A549 (cell line): Measurements from ENCODE around the gene PRAC2. TPM values are rescaled to one million over a fixed set of nuclear protein-coding genes. Genes with fewer than 3 reads are reported as not detected.

Source experiments
- ATAC-seq, 2 experiments: fragments of 200-7000 bp in 1 of 2; fragments of >200 bp in 1 of 2; cut with Nextera tagmentation in 1 of 2; cut with Tn5 transposase in 1 of 2; 3 replicates each; pipeline versions ENCODE4 v1.8.0 to v1.9.1; 2018 to 2020; ENCODE audit warnings: mild to moderate bottlenecking in 1 of 2, moderate library complexity in 1 of 2
- CTCF ChIA-PET: fragments of 300-600 bp; sonication (Branson Sonifier 250); formaldehyde crosslinking; extraction: SDS; loops from one replicate; lab custom pipeline; 2021; ENCODE audit warnings: antibody characterized with exemption, inconsistent platforms; lab: Yijun Ruan, JAX
- POLR2A ChIA-PET: fragments of 350-600 bp; formaldehyde crosslinking; extraction: SDS; loops from one replicate; lab custom pipeline; 2021; ENCODE audit warnings: antibody characterized with exemption, inconsistent platforms; lab: Yijun Ruan, JAX
- DNase-seq, 2 experiments: peaks; one replicate each; pipeline versions ENCODE4 v3.0.0 to v3.0.0-alpha.2; 2011 to 2016; ENCODE audit warnings: low read depth in 1 of 2, low spot score in 1 of 2
- FAIRE-seq: peaks from 2 replicates; lab custom pipeline; 2011; peaks lifted over from hg19 to GRCh38; lab: Jason Lieb, UNC
- H3K27ac ChIP-seq, 2 experiments: fragments of >200 bp; sonication (Bioruptor Twin); formaldehyde crosslinking; 3 replicates each; pipeline ENCODE4 v1.5.1; 2016 to 2017
- H3K4me1 ChIP-seq: fragments of >200 bp; sonication (Bioruptor Twin); formaldehyde crosslinking; 3 replicates; pipeline ENCODE4 v1.6.1; 2016
- H3K4me2 ChIP-seq: fragments of >200 bp; sonication (Bioruptor Twin); formaldehyde crosslinking; 3 replicates; pipeline ENCODE4 v1.6.1; 2016
- H3K4me3 ChIP-seq: fragments of >200 bp; sonication (Bioruptor Twin); formaldehyde crosslinking; 3 replicates; pipeline ENCODE4 v1.5.1; 2016
- H3K9me3 ChIP-seq: fragments of >200 bp; sonication (Bioruptor Twin); formaldehyde crosslinking; 3 replicates; pipeline ENCODE4 v1.6.1; 2016
- CBX2 ChIP-seq: fragments of 200-600 bp; sonication (generic); IDR thresholded peaks from 2 replicates; pipeline ENCODE4 v1.6.1; 2016; ENCODE audit warnings: low read depth, mild to moderate bottlenecking, borderline replicate concordance
- HDAC2 ChIP-seq: fragments of 200-600 bp; sonication (generic); IDR thresholded peaks from 2 replicates; pipeline ENCODE4 v1.6.1; 2016
- HOXA7 ChIP-seq: fragments of 250-450 bp; sonication (Bioruptor Pico); IDR thresholded peaks from 2 replicates; pipeline ENCODE4 v1.5.0; 2020; ENCODE audit warnings: mild to moderate bottlenecking, moderate library complexity
- HOXB13 ChIP-seq: fragments of 250-450 bp; sonication (Bioruptor Pico); IDR thresholded peaks from 2 replicates; pipeline ENCODE4 v1.5.0; 2020; ENCODE audit warnings: low read depth, mild to moderate bottlenecking, moderate library complexity
- NR3C1 ChIP-seq: fragments of >200 bp; sonication (Bioruptor Twin); formaldehyde crosslinking; IDR thresholded peaks from 3 replicates; pipeline ENCODE4 v1.6.1; 2017
- RARB ChIP-seq: fragments of 250-450 bp; sonication (Bioruptor Pico); IDR thresholded peaks from 2 replicates; pipeline ENCODE4 v1.8.0; 2021; ENCODE audit warnings: mild to moderate bottlenecking, moderate library complexity
- SREBF2 ChIP-seq: fragments of 450-650 bp; IDR thresholded peaks from 2 replicates; pipeline ENCODE4 v1.6.1; 2014; ENCODE audit warnings: mild to moderate bottlenecking, moderate library complexity
- TFCP2L1 ChIP-seq: fragments of 250-450 bp; sonication (Bioruptor Pico); IDR thresholded peaks from 2 replicates; pipeline ENCODE4 v1.5.0; 2021; ENCODE audit warnings: mild to moderate bottlenecking
- ZC3H11A ChIP-seq: fragments of 450-650 bp; IDR thresholded peaks from 2 replicates; pipeline ENCODE4 v1.6.1; 2014; ENCODE audit warnings: antibody characterized with exemption, mild to moderate bottlenecking
- ZSCAN20 ChIP-seq: fragments of 250-450 bp; sonication (Bioruptor Pico); IDR thresholded peaks from 2 replicates; pipeline ENCODE4 v1.8.0; 2022; ENCODE audit warnings: mild to moderate bottlenecking, moderate library complexity
- WGBS: methylation state at CpG from one replicate; pipeline ENCODE4 v1.1.6; 2017; ENCODE audit errors: missing lambda C conversion rate; 5-methylcytosine and 5-hydroxymethylcytosine counted together
- polyA plus RNA-seq, 4 experiments: library from polyadenylated mRNA; depleted of rRNA in 3 of 4; stranded (reverse); fragments of >200 nt; fragmentation: RNase III in 1 of 4; extraction: RNeasy Plus Mini Kit Qiagen cat#74134 plus additional on column Dnase treatment in 1 of 4; gene quantifications; 2 replicates in 3 of 4; 3 replicates in 1 of 4; pipeline ENCODE4 v1.2.3, GENCODE V29; 2011 to 2017
- TF ChIP-seq, protein P1 (sequence below): IDR thresholded peaks from 2 replicates; pipeline ENCODE4 v1.6.1; 2012; ENCODE audit warnings: low read depth, borderline replicate concordance
- TF ChIP-seq, protein P2 (sequence below): fragments of 200-600 bp; sonication (generic); IDR thresholded peaks from 2 replicates; pipeline ENCODE4 v1.6.1; 2016; ENCODE audit warnings: antibody characterized with exemption, mild to moderate bottlenecking, moderate library complexity
- TF ChIP-seq, protein P3 (sequence below): fragments of >200 bp; sonication (Bioruptor Twin); formaldehyde crosslinking; IDR thresholded peaks from 3 replicates; pipeline ENCODE4 v1.6.1; 2016
- TF ChIP-seq, protein P4 (sequence below): fragments of 150-350 bp; IDR thresholded peaks from 2 replicates; pipeline ENCODE4 v1.6.1; 2014; ENCODE audit warnings: low read depth, mild to moderate bottlenecking, low read length

The PRAC2 gene
- polyA plus RNA-seq, 2 of the 4 experiments (the other 2 are of a cell fraction): not detected

DNA sequence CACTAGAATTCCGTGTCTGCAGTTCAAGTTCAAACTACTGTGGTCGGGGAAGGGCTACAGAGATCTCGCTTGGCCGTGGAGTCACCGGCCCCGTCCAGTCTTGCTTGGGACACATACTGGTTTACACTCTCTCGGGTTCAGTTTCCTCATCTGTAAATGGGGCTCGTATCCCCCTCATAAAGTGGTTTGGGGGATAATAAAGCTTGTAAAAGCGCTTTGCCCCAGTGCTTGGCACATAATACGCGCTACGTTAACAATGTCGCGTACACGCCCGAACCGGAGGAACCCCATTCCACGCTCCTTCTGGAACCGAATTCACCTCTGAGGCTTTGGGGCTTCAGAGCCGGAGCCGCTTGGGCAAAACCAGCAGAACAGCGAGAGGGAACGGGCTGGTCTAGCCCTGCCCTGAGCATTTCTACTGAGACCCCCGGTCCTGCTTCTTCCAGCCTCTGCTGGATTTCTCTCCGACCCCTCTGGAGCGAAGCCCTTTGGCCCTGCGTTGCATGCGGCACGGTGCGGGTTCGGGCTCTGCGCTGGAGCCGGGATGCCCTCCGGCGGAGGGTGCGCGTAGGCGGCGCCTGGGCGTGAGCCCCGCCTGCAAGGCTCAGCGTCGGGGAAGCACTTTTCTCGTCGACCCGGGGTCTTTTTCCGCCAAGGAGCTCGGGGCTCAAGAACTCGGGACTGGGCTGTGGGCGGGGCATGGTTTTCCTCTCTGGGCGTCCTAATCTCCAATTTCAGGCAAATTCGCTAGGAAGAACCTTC, 31.7 kb downstream of the PRAC2 start:
- FAIRE-seq: no peak
- Histone ChIP-seq H3K4me3 (no peak overlapping the region), H3K27ac (no peak overlapping the region; a peak in 1 of 6 replicates), H3K4me1 (peaks cover 49% of the 10 kb centered on the region), H3K4me2 (no peak overlapping the region), H3K9me3 (no peaks in the 10 kb centered on the region)
- 95% methylated on average over 52 of the region's 52 CpGs for WGBS
- DNase-seq: no peak
- ChIA-PET POLR2A (no interaction called here), CTCF (interaction anchor here (1.0 to 18.5 kb wide), 6 partner anchors 10 to 130 kb away, joined by 3 to 171 read pairs (median 4); partner anchors contain the start of genes PRAC1 and PRAC2)
- TF ChIP-seq ZC3H11A: no peak
- TF ChIP-seq, protein P1, sequence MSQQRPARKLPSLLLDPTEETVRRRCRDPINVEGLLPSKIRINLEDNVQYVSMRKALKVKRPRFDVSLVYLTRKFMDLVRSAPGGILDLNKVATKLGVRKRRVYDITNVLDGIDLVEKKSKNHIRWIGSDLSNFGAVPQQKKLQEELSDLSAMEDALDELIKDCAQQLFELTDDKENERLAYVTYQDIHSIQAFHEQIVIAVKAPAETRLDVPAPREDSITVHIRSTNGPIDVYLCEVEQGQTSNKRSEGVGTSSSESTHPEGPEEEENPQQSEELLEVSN: no peak
- TF ChIP-seq, protein P2, sequence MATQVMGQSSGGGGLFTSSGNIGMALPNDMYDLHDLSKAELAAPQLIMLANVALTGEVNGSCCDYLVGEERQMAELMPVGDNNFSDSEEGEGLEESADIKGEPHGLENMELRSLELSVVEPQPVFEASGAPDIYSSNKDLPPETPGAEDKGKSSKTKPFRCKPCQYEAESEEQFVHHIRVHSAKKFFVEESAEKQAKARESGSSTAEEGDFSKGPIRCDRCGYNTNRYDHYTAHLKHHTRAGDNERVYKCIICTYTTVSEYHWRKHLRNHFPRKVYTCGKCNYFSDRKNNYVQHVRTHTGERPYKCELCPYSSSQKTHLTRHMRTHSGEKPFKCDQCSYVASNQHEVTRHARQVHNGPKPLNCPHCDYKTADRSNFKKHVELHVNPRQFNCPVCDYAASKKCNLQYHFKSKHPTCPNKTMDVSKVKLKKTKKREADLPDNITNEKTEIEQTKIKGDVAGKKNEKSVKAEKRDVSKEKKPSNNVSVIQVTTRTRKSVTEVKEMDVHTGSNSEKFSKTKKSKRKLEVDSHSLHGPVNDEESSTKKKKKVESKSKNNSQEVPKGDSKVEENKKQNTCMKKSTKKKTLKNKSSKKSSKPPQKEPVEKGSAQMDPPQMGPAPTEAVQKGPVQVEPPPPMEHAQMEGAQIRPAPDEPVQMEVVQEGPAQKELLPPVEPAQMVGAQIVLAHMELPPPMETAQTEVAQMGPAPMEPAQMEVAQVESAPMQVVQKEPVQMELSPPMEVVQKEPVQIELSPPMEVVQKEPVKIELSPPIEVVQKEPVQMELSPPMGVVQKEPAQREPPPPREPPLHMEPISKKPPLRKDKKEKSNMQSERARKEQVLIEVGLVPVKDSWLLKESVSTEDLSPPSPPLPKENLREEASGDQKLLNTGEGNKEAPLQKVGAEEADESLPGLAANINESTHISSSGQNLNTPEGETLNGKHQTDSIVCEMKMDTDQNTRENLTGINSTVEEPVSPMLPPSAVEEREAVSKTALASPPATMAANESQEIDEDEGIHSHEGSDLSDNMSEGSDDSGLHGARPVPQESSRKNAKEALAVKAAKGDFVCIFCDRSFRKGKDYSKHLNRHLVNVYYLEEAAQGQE: no peak
- no peak for TF ChIP-seq HDAC2
- no peak for TF ChIP-seq TFCP2L1
- ATAC-seq: no peak

DNA sequence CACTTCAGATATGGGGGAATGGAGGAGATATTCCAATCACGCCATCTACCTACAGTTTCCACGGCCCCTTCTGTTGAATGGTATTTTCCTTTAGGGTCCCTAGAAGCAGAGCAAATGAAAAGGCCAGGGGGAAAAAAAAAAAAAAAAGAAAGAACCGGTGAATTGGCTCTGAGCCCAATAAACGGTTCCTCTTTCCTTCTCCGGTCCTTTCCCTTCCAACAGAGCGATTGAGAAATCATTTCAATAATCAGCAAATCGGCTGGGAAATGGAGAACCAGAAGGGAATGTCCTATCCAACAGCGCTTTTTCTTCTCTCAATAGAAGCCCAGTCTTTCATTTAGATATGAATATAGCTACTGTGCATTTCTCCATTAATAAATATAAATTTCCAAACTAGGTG, 32.4 kb downstream of the PRAC2 start:
- no peak overlapping the region for H3K4me2 ChIP-seq
- POLR2A ChIA-PET: no interaction called here
- WGBS: 81% methylated on average over 8 of the region's 8 CpGs
- peaks cover 49% of the 10 kb centered on the region for H3K4me1 ChIP-seq
- H3K4me3 ChIP-seq: no peak overlapping the region
- ATAC-seq (no peak), DNase-seq (no peak), FAIRE-seq (no peak)
- no peak overlapping the region for H3K27ac ChIP-seq
- CTCF ChIA-PET: interaction anchor here (1.0 to 18.5 kb wide), 5 partner anchors 13 to 36 kb away, joined by 3 to 171 read pairs (median 3); partner anchors contain the start of genes PRAC1 and PRAC2
- no peak for TF ChIP-seq CBX2
- TF ChIP-seq ZC3H11A: no peak
- TF ChIP-seq, protein P3, sequence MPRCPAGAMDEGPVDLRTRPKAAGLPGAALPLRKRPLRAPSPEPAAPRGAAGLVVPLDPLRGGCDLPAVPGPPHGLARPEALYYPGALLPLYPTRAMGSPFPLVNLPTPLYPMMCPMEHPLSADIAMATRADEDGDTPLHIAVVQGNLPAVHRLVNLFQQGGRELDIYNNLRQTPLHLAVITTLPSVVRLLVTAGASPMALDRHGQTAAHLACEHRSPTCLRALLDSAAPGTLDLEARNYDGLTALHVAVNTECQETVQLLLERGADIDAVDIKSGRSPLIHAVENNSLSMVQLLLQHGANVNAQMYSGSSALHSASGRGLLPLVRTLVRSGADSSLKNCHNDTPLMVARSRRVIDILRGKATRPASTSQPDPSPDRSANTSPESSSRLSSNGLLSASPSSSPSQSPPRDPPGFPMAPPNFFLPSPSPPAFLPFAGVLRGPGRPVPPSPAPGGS: no peak
- TF ChIP-seq ZSCAN20 (CRISPR knock-in tag): no peak
- no peak for TF ChIP-seq NR3C1
- TF ChIP-seq, protein P2: no peak
- TF ChIP-seq, protein P4, sequence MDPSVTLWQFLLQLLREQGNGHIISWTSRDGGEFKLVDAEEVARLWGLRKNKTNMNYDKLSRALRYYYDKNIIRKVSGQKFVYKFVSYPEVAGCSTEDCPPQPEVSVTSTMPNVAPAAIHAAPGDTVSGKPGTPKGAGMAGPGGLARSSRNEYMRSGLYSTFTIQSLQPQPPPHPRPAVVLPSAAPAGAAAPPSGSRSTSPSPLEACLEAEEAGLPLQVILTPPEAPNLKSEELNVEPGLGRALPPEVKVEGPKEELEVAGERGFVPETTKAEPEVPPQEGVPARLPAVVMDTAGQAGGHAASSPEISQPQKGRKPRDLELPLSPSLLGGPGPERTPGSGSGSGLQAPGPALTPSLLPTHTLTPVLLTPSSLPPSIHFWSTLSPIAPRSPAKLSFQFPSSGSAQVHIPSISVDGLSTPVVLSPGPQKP: no peak
- no peak for TF ChIP-seq HOXB13 (CRISPR knock-in tag)
- TF ChIP-seq HOXA7 (CRISPR knock-in tag): no peak
- no peak for TF ChIP-seq SREBF2
- TF ChIP-seq RARB (CRISPR knock-in tag): no peak
- H3K9me3 ChIP-seq: no peaks in the 10 kb centered on the region
